ENCODE data around the gene DHRS7C.

Gene DHRS7C

GRCh38 chr17:9760266-9760665 is 31.1 kb downstream of the DHRS7C start:
- no peak overlapping the region for H3K4me3 ChIP-seq (ENCODE audit: control insufficient read depth, low read depth, low read length)
- TF ChIP-seq CTCF (IDR thresholded peaks at IDR 0.05; ENCODE audit: control insufficient read depth, insufficient read depth, low read depth, low read length, missing control alignments), result no peak
- DNase-seq (ENCODE audit: low read depth), result no peak

GRCh38 chr17:9755083-9755482 is 36.3 kb downstream of the DHRS7C start:
- DNase-seq (ENCODE audit: low read depth), result no peak

GRCh38 chr17:9750524-9750923 is 40.9 kb downstream of the DHRS7C start:
- no peak overlapping the region for H3K4me3 ChIP-seq (ENCODE audit: control insufficient read depth, low read depth, low read length)
- TF ChIP-seq CTCF (IDR thresholded peaks at IDR 0.05; ENCODE audit: control insufficient read depth, insufficient read depth, low read depth, low read length, missing control alignments), result no peak
- no peak for DNase-seq (ENCODE audit: low read depth)

More at GRCh38 chr17:9755083-9755482, 36.3 kb downstream of the DHRS7C start:
- no peak for TF ChIP-seq CTCF (IDR thresholded peaks at IDR 0.05; ENCODE audit: control insufficient read depth, insufficient read depth, low read depth, low read length, missing control alignments)
- H3K4me3 ChIP-seq (ENCODE audit: control insufficient read depth, low read depth, low read length), result no peak overlapping the region

- no peak for TF ChIP-seq CTCF (IDR thresholded peaks at IDR 0.05; ENCODE audit: control insufficient read depth, insufficient read depth, low read depth, low read length, missing control alignments)
- no peak overlapping the region for H3K4me3 ChIP-seq (ENCODE audit: control insufficient read depth, low read depth, low read length)
- DNase-seq (ENCODE audit: low read depth), result no peak
These were observed 61.5 kb downstream of the DHRS7C start for GRCh38 chr17:9729735-9730420.

GRCh38 chr17:9729034-9729650 is 62.2 kb downstream of the DHRS7C start:
- no peak for DNase-seq (ENCODE audit: low read depth)
- no peak overlapping the region for H3K4me3 ChIP-seq (ENCODE audit: control insufficient read depth, low read depth, low read length)
- TF ChIP-seq CTCF (IDR thresholded peaks at IDR 0.05; ENCODE audit: control insufficient read depth, insufficient read depth, low read depth, low read length, missing control alignments), result peak; percentile 97

- H3K4me3 ChIP-seq (ENCODE audit: control insufficient read depth, low read depth, low read length), result no peak overlapping the region
- no peak for DNase-seq (ENCODE audit: low read depth)
- no peak for TF ChIP-seq CTCF (IDR thresholded peaks at IDR 0.05; ENCODE audit: control insufficient read depth, insufficient read depth, low read depth, low read length, missing control alignments)
These were observed 62.8 kb downstream of the DHRS7C start for GRCh38 chr17:9728564-9728963.

Measured in AG09309 (cell line).